ENCODE measurements around the gene PPA1. TPM values are rescaled to one million over a fixed set of nuclear protein-coding genes. Genes with fewer than 3 reads are reported as not detected.

PPA1 gene
- total and polyA plus RNA-seq, 7 donors: 51.2 to 273 (median 99.5) TPM

Small RNA genes lying within 50 kb of the gene (small RNA-seq; reads per million reads assigned to genes)
- gene RPS25P9: 0 reads per million in 3 donors

Other genes starting within 250 kb of the PPA1 start
- gene MACROH2A2, start 180.6 kb downstream of the PPA1 start, total RNA-seq: 10 to 100 TPM in 3 of 4 donors, 1 to 10 TPM in 1; 6.4 to 19.4 (median 12.6) TPM
- 10 to 100 TPM in 1 of 3 donors, 1 to 10 TPM in 2; 4.8 to 16.4 (median 6.0) TPM for gene MACROH2A2, start 180.6 kb downstream of the PPA1 start, polyA plus RNA-seq
- gene AIFM2, start 100.6 kb downstream of the PPA1 start, total RNA-seq: 10 to 100 TPM; 10.2 to 11.7 (median 10.8) TPM
- 10 to 100 TPM; 14.4 to 26.8 (median 26.4) TPM for gene AIFM2, start 100.6 kb downstream of the PPA1 start, polyA plus RNA-seq
- gene TYSND1, start 86.7 kb downstream of the PPA1 start, total RNA-seq: 10 to 100 TPM in 1 of 4 donors, 1 to 10 TPM in 3; 7.9 to 10.3 (median 9.0) TPM
- gene TYSND1, start 86.7 kb downstream of the PPA1 start, polyA plus RNA-seq: 10 to 100 TPM in 1 of 3 donors, 1 to 10 TPM in 2; 5.1 to 13.5 (median 8.4) TPM
- gene SAR1A, start 62.9 kb downstream of the PPA1 start, total RNA-seq: 10 to 100 TPM; 67.0 to 86.6 (median 78.6) TPM
- 10 to 100 TPM; 16.2 to 37.5 (median 19.4) TPM for gene SAR1A, start 62.9 kb downstream of the PPA1 start, polyA plus RNA-seq
- under 1 TPM in 2 of 4 donors, not detected in 2; under 0.01 TPM for gene NPFFR1, start 50.6 kb upstream of the PPA1 start, total RNA-seq
- under 1 TPM in 1 of 3 donors, not detected in 2; 0.44 TPM for gene NPFFR1, start 50.6 kb upstream of the PPA1 start, polyA plus RNA-seq
- 10 to 100 TPM in 3 of 4 donors, 1 to 10 TPM in 1; 9.9 to 22.4 (median 18.7) TPM for gene LRRC20, start 149.2 kb upstream of the PPA1 start, total RNA-seq
- 10 to 100 TPM in 1 of 3 donors, 1 to 10 TPM in 2; 1.2 to 12.2 (median 3.2) TPM for gene LRRC20, start 149.2 kb upstream of the PPA1 start, polyA plus RNA-seq
- 10 to 100 TPM; 67.1 to 76.0 (median 72.6) TPM for gene EIF4EBP2, start 170.7 kb upstream of the PPA1 start, total RNA-seq
- 100 to 1,000 TPM in 1 of 3 donors, 10 to 100 TPM in 2; 34.7 to 102 (median 76.3) TPM for gene EIF4EBP2, start 170.7 kb upstream of the PPA1 start, polyA plus RNA-seq
- not detected for gene NODAL, start 208.3 kb upstream of the PPA1 start, total RNA-seq
- gene NODAL, start 208.3 kb upstream of the PPA1 start, polyA plus RNA-seq: not detected
- gene PALD1, start 245.3 kb upstream of the PPA1 start, total RNA-seq: 10 to 100 TPM; 13.9 to 33.8 (median 18.8) TPM
- 1 to 10 TPM; 1.8 to 6.2 (median 1.8) TPM for gene PALD1, start 245.3 kb upstream of the PPA1 start, polyA plus RNA-seq

All from sigmoid colon (tissue), 7 donors.